ENCODE results near the gene ICAM1.

DNA sequence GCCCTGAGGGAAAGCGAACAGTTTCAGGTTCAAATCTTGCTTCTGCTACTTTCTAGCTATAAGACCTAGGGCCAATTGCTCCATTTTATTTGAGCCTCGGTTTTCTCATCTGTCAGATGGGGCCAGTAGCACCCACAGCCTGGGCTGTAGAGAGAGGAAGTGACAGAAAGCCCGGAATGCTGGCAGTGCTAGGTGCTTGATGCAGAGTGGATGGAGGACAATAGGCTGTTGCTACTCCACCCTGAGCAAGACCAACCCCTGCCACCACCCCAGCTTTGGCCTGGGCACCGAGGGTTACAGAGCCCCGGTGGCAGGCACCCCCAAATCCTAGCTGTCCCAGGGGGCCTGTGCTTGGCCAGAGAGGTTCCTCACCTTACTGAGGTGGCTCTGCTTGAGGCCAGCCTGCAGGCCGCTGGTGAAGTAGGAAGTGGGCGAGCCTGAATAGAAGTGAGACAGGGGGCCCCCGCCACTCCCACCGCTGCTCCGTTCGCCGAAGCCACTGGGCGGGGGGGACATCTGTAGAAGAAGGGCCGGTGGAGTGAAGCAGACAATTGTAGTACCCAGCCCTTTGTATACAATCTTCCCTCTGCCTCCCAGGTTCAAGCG is 47.0 kb downstream of the ICAM1 start:
- TF ChIP-seq GABPA (IDR thresholded peaks at IDR 0.05; ENCODE audit: borderline replicate concordance, insufficient read depth, low read length) (no peak), CTCF (IDR thresholded peaks at IDR 0.05; ENCODE audit: control extremely low read depth in 1 of 3, insufficient read depth in 1 of 3, low read depth in 1 of 3, low read length in 3 of 3) (no peak)

All from H1 (cell line).